GM21515 (cell line): ENCODE data around the gene MANEAL.
A peak's percentile ranks its signal among the peaks of the same experiment; 100 is the strongest.

Experiments used
- ATAC-seq: cut with Tn5 transposase; IDR thresholded peaks from one replicate; pipeline ENCODE4 v1.9.1; 2021; ENCODE audit not compliant: unreplicated experiment

Gene MANEAL

DNA sequence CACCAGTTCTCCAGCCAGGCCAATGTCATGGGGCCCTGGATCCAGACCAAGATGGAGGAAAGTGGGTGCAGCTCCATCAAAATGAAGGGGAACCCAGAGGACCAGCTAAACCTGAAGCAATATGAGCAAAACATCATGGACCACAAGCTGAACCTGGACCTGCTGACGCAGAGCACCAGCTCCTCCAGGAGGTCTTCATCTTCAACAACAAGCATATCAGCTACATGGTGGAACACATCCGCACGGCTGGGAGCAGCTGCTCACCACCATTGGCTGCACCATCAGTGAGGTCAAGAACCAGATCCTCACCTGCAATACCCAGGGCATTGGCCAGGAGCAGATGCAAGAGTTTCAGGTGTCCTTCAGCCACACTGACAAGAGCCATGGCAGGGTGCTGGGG lies 15.0 kb upstream of the MANEAL start:
- ATAC-seq, result no peak

DNA sequence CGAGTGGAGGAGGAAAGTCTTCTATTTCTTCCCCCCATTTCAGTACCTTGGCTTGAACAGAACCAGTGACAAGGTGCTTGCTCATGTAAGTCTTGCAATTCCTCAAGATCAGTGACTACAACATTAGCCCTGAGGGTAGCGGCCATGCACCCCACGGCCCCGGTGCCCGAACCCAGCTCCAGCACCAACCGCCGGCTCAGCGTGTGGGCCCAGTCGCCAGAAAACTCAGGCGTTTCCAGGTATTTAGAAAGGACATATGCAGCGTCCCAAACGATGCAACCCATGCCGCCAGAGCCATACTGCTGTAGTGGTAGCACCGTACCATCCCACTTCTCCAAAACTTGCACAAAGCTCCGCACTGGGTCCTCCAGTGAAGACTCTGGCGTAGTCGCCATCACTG lies 11.2 kb upstream of the MANEAL start:
- no peak for ATAC-seq

DNA sequence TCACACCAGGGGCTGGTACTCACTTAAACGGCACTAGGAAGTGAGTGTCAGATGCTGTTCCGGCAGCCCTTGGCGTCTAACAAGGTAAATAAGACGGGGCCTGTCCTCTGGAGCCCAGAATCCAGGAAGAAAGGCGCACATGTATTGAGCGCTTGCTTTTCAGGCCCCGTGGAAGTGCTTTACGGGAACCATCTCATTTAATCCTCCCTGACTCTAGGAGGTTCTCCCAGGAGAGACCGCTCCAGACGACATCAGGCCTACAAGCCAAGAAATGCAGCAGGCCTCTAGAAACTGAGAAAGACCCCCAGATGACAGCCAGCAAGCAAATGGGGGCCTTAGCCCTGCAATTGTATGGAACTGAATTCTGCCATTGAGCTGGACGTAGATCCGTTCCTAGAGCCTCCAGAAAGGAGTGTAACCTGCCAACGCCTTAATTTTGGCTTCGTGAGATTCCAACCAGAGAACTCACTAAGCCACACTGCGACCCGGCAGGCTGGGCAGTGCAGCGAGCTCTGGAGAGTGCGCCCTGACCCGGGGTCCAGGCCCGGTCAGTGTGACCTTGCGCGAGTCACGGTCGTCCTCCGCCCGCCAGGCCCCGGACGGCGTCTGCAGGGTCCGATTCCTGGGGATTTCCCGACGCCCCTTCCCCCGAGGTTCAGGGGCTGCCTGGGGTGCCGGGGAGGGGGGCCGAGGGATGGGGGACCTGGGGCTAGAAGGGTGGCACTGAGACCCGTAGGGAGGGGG lies 532 bp upstream of the MANEAL start:
- ATAC-seq, result no peak

DNA sequence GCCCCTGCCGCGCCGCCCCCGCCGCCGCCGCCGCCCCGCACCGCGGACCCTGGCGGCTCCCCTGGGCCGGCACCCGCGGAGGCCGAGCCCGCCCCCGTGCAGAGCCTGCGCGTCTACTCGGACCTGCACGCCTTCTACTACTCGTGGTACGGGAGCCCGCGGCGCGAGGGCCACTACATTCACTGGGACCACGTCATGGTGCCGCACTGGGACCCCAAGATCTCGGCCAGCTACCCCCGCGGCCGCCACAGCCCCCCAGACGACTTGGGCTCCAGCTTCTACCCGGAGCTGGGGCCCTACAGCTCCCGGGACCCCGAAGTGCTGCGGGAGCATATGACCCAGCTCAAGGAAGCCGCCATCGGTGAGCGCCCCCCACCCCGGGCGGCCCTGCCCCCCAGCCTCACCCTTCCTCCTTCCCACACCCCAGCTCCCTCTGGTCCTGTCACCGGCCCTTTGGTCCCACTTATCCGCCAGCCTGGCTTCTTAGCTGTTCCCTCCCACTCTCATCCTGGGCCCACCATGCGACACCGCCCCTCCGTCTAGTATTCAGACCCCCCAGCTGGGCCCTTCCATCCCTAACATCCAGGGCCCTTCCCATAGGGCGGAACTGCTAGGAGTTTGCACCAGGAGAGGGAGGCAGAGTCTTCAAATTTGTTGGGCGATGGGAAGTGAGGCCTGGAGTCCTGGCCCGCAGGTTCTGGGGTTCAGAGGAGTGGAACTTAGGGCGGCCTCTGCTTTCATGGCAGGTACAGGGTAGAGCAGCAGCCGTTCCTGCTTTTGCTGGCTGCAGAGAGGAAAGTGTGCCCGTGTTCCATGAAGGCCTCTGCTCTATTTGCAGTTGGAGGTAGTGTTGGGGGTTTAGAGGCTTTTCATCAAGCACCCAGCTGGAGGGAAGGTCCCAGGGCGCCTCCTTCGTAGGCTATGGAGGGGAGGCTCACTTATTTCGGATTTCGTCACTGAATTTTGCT lies 1.0 kb downstream of the MANEAL start:
- ATAC-seq, result peak; percentile 34

DNA sequence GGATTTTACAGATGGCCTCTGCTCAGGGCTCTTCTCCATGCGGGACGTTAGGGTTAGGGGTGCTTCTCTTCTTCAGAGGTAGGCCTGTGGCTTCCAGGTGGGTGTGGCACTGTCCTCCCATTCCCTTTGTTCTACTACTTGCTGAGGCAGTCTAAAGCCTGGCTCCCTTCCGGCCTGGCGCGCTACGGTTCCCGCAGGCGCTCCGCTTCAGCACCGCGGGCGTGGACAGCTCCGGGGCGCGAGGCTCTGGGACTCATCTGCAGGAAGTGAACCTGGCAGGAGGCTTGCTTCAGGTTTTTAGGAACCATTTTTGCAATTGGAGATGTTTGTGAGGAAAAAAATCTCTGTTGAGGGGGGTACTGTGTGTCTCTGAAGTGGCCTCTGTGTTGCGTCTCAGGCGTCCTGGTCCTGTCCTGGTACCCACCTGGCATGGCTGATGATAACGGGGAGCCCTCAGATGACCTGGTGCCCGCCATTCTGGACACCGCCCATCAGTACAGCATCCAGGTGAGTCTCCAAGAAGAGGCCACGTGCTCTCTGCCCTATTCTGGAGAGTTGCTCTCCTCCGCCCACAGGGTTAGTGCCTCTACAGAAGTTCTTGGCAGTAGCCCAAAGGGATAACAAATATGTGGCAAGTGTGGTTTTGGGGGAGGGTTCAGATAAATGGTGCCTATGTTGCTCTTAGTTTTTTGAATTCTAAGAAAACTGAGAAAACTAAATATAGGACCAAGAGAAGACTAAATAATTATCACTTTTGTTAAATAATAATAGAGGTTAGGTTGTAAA lies 1.9 kb downstream of the MANEAL start:
- ATAC-seq, result no peak

DNA sequence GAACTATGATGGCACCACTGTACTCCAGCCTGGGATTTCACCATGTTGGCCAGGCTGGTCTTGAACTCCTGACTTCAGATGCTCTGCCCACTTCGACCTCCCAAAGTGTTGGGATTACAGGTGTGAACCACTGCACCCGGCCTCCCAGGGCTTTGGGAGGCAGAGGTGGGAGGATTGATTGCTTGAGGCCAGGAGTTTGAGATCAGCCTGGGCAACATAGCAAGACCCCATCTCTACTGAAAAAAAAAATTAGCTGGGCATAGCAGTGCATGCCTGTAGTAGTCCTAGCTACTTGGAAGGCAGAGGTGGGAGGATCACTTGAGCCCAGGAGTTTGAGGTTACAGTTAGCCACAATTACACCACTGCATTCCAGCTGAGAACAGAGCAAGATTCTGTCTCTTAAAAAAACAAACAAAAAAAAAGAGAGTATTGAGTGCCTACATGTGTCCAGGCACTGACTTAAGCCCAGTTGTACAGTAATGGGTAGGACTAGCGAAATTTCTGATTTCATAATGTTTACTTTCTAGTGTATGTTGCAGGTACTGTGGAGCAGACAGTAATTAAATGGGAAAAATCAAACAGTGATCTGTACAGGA lies 4.2 kb downstream of the MANEAL start:
- no peak for ATAC-seq

DNA sequence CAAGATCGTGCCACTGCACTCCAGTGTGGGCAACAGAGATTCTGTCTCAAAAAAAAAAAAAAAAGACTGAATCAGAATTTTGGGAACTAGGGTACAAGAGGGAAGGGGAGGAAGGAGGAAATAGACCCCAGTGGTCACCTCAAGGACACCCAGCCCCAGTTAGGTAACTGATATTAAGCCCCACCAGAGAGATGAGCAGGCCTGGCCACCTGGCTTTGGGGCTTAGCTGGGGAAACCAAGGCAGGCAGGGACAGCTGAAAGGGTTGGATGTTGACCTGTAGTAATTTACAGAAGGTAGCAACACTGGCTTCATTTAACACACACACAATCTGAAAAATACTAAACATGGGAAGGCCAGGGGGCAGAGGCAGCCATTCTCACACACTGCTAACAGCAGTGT lies 8.8 kb downstream of the MANEAL start:
- no peak for ATAC-seq

DNA sequence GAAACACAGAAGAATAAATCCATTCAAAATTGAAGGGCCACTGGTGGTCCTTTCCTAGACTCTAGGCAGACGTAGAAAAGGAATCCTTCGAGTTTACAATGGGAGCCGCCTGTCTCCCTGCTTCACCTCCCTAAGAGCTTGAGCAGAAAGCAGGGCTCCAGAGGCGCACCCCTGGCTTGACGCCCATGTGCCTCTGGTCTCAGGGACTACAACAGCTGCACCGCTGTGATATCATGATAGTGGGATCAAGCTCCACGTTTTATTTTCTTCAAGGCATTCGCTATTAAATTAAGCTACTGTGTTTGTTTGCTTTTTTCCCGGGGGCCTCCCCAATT lies 13.5 kb downstream of the MANEAL start:
- no peak for ATAC-seq

DNA sequence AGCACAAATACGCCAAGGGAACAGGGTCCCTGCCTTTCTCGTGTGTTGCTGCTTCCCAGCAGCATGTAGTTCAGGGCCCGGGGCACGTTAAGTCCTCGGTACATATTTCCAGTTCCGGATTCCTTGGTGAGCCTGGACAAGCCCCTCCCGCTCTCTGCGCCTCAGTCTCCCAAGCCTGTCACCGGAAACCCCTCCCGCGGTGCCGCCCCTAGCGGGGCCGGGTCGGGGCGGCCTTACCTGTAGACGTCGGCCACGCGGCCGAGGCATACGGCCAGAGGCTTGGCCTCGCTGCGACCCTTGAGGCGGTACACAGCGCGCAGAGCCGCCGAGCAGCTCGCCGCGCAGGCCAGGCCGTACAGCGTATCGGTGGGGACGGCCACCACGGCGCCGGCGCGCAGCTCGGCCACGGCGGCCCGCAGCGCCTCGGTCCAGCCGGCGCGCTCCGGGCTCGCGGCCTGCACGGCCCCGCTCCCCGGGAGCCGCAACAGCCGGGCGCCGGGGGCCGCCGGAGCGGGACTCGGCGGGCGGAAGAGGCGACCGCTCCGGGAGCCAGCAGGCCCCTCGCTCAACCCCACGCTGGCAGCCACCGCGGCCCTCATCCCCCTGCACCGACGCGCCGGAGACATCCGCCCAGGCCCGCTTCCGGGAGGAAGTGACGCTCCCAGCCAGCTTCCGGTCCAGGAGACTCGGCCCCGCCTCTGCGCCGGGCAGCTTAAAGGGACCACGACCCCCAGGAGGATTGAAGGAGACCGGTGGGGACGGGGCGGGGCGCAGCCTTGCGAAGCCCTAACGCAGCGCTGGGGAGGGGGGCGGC lies 14.1 kb downstream of the MANEAL start, which contains the start of the genes C1orf122 and YRDC:
C1orf122 (plus strand) TSS at position 236 of the 814 bp plus-strand sequence. CDS start 615 bp downstream, outside the sequence.
YRDC (minus strand) TSS at position 654 of the 814 bp plus-strand sequence; CDS start at position 626, 28 bp downstream.
- peak; percentile 84 for ATAC-seq

DNA sequence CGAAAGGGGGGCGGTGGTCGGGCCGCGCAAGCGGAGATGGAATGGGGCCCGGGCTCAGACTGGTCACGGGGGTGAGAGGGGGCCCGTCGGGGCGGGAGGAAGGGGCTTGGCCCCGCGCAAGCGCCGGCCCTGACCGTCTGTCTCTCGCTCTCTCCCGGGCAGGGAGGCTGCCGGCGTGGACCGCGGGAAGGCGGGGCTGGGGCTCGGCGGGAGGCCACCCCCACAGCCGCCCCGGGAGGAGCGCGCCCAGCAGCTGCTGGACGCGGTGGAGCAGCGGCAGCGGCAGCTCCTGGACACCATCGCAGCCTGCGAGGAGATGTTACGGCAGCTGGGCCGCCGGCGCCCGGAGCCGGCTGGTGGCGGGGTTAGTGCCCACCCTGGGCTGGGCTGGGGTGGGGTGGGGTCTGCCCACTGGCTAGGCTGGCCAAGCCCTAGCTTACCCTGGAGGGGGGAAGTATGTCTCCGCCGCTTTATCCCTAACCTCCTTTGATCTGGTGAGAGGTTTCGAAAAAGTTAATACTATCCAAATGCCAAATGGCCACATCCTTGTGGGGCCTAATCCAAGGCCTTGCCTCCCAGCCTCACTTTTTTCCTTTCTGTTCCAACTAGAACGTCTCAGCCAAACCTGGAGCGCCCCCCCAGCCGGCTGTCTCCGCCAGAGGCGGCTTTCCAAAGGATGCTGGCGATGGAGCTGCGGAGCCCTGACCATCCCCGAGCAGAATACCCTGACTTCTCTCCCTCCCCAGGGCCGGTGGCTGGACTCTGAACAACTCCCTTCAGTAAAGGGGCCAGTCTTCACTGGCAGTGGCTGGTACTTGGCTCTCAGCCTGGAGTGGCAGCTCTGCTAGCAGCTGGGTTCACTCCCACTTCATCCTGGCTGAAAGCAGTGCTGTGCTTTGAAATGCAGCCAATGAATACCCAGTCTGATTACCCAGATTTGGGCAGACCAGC lies 15.0 kb downstream of the MANEAL start:
- peak; percentile 32 for ATAC-seq

DNA sequence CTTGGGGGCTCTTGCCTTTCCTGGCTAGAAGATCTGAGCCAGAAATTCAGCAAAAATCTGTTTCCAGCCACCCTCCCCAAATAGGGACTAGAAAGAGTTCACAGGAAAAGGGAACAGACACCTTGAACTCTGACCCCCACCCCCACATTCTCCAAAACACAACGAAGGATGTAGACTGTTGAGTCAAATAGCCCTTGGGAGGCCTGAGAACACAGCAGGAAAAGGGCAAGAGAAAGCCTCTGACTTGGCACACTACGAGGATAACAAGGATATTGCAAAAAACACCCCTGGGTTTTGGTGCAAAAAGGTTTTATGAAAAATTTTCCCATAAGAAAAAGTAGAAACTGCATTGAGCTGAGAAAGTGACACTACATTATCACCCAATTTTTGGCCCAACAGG lies 16.3 kb downstream of the MANEAL start:
- no peak for ATAC-seq

DNA sequence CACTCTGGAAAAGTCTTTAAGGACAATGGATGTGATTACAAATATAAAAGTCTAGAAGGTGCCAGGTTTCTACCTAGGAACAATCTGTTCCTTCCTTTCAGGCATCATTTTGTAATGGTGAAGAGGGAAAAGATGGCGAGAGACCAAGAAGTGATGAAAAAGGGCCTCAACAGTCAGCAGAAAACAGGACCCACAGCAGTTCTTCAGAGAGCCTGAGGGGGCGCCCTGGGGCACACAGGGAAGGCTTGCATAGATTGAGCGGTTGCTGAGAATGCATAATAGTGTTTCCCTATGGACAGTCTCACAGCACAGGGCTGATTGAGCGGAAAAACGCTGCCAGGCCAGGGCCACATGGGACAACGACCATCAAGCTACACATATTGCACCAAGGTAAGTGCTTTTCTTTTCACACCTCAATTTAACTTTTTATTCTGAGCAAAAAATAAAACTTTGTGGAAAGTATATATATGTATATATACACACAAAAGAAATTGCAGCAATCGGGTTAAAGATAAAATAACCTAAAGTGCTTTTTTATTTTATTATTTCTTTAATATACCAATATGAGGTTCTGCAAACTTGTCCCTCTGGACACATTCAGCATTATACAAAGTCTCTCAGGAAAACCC lies 17.5 kb downstream of the MANEAL start:
- ATAC-seq, result no peak

DNA sequence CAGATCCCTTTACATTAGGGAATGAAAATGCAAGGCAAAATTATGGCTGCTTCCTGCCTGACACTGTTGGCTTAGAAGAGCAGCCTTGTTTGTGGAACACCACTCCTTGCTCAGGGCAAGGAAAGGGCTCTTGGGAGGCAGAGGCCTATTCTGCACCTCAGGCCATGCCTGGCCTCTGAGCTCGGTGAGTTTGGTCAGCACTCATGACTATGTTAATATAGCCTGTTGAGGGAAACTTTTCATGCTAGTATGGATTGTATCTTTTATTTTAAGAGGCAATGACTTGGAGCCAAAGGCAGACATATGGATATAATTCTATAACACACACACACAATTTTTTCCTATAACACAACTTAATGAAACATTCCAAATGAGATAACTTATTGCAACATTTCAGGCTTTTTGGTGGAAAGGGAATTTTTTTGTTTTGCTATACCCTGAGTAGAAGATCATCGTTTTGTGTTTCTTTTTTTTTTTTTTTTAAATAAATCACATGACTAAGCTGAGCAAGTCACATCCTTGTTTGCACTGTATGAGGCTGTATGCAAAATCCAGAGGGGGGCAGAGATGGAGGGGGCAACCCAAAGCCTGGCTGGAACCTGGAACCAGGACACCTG lies 20.0 kb downstream of the MANEAL start:
- no peak for ATAC-seq

DNA sequence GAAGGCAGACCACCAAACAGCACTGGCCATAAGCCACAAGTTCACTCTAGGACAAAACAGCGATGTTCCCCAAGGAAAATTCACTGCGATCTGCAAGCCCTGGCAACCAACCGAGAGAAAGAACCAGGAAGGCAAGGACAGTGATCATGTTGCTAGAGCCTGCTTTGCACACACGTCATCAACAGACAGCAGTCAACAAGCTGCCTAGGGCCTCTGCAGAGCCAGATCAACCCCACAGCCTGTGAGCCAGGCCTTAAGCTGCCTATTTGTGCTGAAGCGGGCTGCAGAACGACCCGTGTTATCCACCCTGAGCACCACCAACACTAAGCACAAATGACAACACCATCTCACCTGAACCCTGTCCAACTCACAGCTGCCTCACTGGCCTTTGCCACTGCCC lies 20.6 kb downstream of the MANEAL start:
- ATAC-seq, result no peak

DNA sequence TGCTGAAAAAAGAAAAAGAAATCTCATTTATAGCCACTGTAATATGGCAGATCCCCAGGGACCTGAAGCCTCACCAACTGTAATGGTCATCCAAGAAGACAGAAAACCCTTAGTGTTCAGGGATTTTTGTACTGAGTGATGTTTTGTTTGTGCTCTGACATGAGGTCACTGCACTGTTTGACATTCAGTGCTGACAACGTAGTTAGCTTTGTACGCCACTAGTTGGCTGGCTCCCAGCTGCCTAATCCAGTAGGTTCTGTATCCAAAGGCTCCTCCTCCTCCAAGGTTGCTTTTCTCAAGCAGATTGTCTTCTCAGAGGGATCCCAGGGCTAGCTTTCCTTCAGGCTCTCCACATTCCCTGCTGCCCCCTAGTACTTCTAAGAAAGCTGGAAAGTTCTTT lies 23.8 kb downstream of the MANEAL start:
- ATAC-seq, result no peak

DNA sequence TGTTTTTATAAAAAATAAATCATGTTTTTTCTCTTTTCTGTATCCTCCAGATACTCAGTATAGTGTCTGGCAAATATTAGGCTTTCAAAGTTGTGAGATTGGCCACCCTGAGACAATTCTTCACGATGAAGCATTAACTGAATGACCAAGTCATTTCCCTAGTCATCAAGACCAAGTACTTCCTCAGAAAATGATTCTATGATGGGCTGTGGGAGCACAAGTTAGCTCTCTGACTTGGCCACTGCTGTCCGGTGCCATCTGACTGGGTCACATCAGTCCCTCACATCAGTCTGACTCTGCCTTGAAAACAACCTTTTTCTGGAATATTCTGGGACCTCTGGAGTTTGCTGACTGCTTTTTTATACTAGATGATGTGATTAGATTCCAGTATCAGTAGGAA lies 27.8 kb downstream of the MANEAL start:
- ATAC-seq, result no peak

DNA sequence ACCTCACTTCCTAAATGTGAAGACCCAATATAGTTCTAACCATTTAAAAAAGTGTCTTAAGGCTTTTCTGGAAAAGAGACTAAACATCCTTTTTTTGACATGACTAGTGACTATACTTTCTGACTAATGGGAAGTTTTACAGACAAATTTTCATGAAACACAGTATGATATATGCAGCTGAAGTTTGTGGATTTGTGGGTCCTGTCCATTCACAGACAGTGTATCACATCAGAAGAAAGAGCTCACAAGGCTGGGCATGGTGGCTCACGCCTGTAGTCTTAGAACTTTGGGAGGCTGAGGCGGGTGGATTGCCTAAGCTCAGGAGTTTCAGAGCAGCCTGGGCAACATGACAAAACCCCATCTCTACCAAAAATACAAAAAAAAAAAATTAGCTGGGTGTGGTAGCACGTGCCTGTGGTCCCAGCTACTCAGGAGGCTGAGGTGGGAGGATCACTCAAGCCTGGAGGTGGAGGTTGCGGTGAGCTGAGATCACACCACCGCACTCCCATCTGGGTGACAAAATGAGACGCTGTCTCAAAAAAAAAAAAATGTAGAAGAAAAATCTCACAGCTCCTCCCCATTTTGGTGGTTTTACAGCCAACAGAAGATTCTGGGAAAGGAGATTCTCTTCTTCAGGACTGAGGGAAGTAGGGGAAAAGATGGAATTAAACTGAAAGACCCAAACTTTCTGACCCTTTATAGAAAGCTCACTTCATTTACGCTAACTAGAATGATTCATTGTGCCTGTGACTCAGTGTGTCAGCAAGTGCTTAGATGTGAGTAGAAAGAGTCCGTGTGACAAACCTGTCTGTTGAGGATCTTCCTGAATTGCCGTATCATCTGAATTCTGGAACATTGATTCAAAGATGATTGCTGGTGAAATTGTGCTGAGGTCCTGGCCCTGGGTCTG lies 29.5 kb downstream of the MANEAL start:
- no peak for ATAC-seq
